ENCODE results near the gene DTNB. TPM values are rescaled to one million over a fixed set of nuclear protein-coding genes. Genes with fewer than 3 reads are reported as not detected.

The DTNB gene
- polyA plus RNA-seq, 1 of the 3 experiments (the other 2 are of a cell fraction) = 15.3 TPM

- Histone ChIP-seq H3K79me2 (ENCODE audit: insufficient read depth) (no peaks in the 10 kb centered on the region), H3F3A (replicated peaks; ENCODE audit: insufficient read depth) (no peaks in the 10 kb centered on the region), H2AFZ (ENCODE audit: low read depth) (no peak overlapping the region), H3K9me3 (no peaks in the 10 kb centered on the region), H3K27ac (ENCODE audit: low read depth in 2 of 2, low read length in 1 of 2) (no peak overlapping the region), H3K4me3 (ENCODE audit: low read depth in 2 of 2, low read length in 1 of 2) (no peak overlapping the region), H3K36me3 (replicated peaks in 1 of 2; ENCODE audit: control insufficient read depth in 1 of 2, insufficient read depth in 2 of 2, low read length in 1 of 2) (peaks cover 2 to 4% of the 10 kb centered on the region in 2 experiments), H3K9ac (no peak overlapping the region), H3K4me2 (no peak overlapping the region), H3K9me2 (no peaks in the 10 kb centered on the region), H4K20me1 (ENCODE audit: insufficient read depth) (no peaks in the 10 kb centered on the region), H3K4me1 (ENCODE audit: control insufficient read depth in 1 of 2, insufficient read depth in 2 of 2, low read depth in 1 of 2, low read length in 1 of 2) (peaks cover 0 to 9% of the 10 kb centered on the region in 2 experiments; a peak in 1 of 4 replicates), H3K27me3 (ENCODE audit: insufficient read depth) (no peaks in the 10 kb centered on the region)
- POLR2A ChIA-PET = no interaction called here
- TF ChIP-seq CTCF (IDR thresholded peaks at IDR 0.05) (no peak), IRF3 (IDR thresholded peaks at IDR 0.05; ENCODE audit: low read depth, low read length) (no peak), YY1 (IDR thresholded peaks at IDR 0.05; ENCODE audit: low read depth) (no peak), GATA2 (CRISPR knock-in tag; IDR thresholded peaks at IDR 0.05) (no peak), RXRA (IDR thresholded peaks at IDR 0.05; ENCODE audit: borderline replicate concordance, low read depth) (no peak), TCF12 (IDR thresholded peaks at IDR 0.05) (no peak), RFX5 (IDR thresholded peaks at IDR 0.05; ENCODE audit: low read length) (no peak)
- WGBS (ENCODE audit: low lambda C conversion rate) = 93% methylated on average over 4 of the region's 4 CpGs
- DNase-seq = no peak
- CTCF ChIA-PET = no interaction called here
Observed at GRCh38 chr2:25431604-25432003, 241.8 kb downstream of the DTNB start.

DNA sequence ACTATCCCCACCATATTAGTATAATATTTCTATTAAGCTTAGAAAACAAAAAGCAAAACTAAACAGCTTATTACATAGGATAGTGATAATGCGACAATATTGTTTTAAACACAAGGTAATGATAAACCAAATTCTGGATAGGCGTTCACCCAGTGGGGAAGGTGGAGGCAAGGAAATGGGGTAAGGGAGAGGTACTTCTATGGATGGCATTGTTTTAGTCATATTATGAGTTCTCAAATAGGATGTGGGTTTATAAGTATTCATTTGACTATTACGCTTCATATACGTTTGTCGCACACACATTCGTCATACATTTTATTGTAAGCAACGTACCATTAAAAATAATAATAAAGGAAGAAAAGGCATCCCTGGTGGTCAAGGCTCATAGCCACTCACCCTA lies 242.8 kb downstream of the DTNB start:
- H3K27me3 ChIP-seq (ENCODE audit: insufficient read depth) = no peaks in the 10 kb centered on the region
- peaks cover 0 to 9% of the 10 kb centered on the region in 2 experiments; a peak in 1 of 4 replicates for H3K4me1 ChIP-seq (ENCODE audit: control insufficient read depth in 1 of 2, insufficient read depth in 2 of 2, low read depth in 1 of 2, low read length in 1 of 2)
- H3K36me3 ChIP-seq (replicated peaks in 1 of 2; ENCODE audit: control insufficient read depth in 1 of 2, insufficient read depth in 2 of 2, low read length in 1 of 2) = peaks cover under 1 to 3% of the 10 kb centered on the region in 2 experiments
- H3K9ac ChIP-seq = no peak overlapping the region
- no peak overlapping the region for H3K27ac ChIP-seq (ENCODE audit: low read depth in 2 of 2, low read length in 1 of 2)
- no peaks in the 10 kb centered on the region for H3K9me2 ChIP-seq
- no peak overlapping the region for H3K4me2 ChIP-seq
- no peak overlapping the region for H2AFZ ChIP-seq (ENCODE audit: low read depth)
- H3F3A ChIP-seq (replicated peaks; ENCODE audit: insufficient read depth) = no peaks in the 10 kb centered on the region
- H3K79me2 ChIP-seq (ENCODE audit: insufficient read depth) = no peaks in the 10 kb centered on the region
- WGBS (ENCODE audit: low lambda C conversion rate) = 96% methylated on average over 7 of the region's 7 CpGs
- CTCF ChIA-PET = no interaction called here
- no peak overlapping the region for H3K4me3 ChIP-seq (ENCODE audit: low read depth in 2 of 2, low read length in 1 of 2)
- DNase-seq = no peak
- no peaks in the 10 kb centered on the region for H3K9me3 ChIP-seq
- H4K20me1 ChIP-seq (ENCODE audit: insufficient read depth) = no peaks in the 10 kb centered on the region
- POLR2A ChIA-PET = no interaction called here
- TF ChIP-seq USF2 (IDR thresholded peaks at IDR 0.05; ENCODE audit: borderline replicate concordance, low read depth, low read length) (no peak), SIN3A (IDR thresholded peaks at IDR 0.05; ENCODE audit: borderline replicate concordance, low read depth, low read length) (no peak), FOXJ3 (CRISPR knock-in tag; IDR thresholded peaks at IDR 0.05) (no peak), TEAD4 (IDR thresholded peaks at IDR 0.05; ENCODE audit: borderline replicate concordance, insufficient read depth) (no peak), TAF1 (IDR thresholded peaks at IDR 0.05; ENCODE audit: borderline replicate concordance, low read depth, low read length) (no peak), REST (IDR thresholded peaks at IDR 0.05; ENCODE audit: low read depth, low read length) (no peak), EP300 (IDR thresholded peaks at IDR 0.05; ENCODE audit: borderline replicate concordance in 1 of 2, low read depth in 1 of 2, low read length in 1 of 2) (no peak), EZH2phosphoT487 (IDR thresholded peaks at IDR 0.05; ENCODE audit: borderline replicate concordance, low read depth) (no peak)
- TF ChIP-seq, protein P1, sequence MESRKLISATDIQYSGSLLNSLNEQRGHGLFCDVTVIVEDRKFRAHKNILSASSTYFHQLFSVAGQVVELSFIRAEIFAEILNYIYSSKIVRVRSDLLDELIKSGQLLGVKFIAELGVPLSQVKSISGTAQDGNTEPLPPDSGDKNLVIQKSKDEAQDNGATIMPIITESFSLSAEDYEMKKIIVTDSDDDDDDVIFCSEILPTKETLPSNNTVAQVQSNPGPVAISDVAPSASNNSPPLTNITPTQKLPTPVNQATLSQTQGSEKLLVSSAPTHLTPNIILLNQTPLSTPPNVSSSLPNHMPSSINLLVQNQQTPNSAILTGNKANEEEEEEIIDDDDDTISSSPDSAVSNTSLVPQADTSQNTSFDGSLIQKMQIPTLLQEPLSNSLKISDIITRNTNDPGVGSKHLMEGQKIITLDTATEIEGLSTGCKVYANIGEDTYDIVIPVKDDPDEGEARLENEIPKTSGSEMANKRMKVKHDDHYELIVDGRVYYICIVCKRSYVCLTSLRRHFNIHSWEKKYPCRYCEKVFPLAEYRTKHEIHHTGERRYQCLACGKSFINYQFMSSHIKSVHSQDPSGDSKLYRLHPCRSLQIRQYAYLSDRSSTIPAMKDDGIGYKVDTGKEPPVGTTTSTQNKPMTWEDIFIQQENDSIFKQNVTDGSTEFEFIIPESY (IDR thresholded peaks at IDR 0.05; ENCODE audit: borderline replicate concordance, low read depth) = no peak
- TF ChIP-seq, protein P2, sequence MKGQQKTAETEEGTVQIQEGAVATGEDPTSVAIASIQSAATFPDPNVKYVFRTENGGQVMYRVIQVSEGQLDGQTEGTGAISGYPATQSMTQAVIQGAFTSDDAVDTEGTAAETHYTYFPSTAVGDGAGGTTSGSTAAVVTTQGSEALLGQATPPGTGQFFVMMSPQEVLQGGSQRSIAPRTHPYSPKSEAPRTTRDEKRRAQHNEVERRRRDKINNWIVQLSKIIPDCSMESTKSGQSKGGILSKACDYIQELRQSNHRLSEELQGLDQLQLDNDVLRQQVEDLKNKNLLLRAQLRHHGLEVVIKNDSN (IDR thresholded peaks at IDR 0.05; ENCODE audit: borderline replicate concordance, low read depth) = no peak

Measured in SK-N-SH (cell line).